HG03469 (cell line): ENCODE measurements around the gene DNAAF5.
"Not testable (repeated sequence)": the region's sequence is repeated elsewhere in the genome, so short reads cannot be mapped to it uniquely, and the experiment has no call there.

Experiments
- ATAC-seq: cut with Tn5 transposase; IDR thresholded peaks from one replicate; pipeline ENCODE4 v1.9.1; 2021; ENCODE audit warnings: mild to moderate bottlenecking, moderate library complexity, moderate number of reproducible peaks; ENCODE audit not compliant: unreplicated experiment

Gene DNAAF5

DNA sequence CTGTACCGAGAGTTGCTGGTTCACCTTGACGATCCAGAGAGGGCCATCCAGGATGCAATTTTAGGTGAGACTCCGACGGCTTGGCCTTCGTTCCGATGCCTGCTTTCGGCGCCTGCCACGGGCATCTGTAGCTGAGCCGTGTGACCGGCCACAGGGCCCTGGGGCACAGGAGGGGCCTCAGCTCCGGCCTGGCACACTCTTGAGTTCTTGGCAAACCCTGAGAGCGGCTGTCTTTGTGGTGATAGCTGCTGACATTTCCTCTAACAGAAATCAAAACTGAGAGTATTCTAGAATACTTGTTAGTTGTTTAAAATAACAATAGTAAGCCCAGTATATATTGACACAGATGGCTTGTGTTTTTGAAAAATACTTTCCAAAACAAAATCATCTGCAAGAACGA is 53.6 kb downstream of the DNAAF5 start:
- no peak for ATAC-seq

- no peak for ATAC-seq
Measured at GRCh38 chr7:780516-780915, 54.0 kb downstream of the DNAAF5 start.

DNA sequence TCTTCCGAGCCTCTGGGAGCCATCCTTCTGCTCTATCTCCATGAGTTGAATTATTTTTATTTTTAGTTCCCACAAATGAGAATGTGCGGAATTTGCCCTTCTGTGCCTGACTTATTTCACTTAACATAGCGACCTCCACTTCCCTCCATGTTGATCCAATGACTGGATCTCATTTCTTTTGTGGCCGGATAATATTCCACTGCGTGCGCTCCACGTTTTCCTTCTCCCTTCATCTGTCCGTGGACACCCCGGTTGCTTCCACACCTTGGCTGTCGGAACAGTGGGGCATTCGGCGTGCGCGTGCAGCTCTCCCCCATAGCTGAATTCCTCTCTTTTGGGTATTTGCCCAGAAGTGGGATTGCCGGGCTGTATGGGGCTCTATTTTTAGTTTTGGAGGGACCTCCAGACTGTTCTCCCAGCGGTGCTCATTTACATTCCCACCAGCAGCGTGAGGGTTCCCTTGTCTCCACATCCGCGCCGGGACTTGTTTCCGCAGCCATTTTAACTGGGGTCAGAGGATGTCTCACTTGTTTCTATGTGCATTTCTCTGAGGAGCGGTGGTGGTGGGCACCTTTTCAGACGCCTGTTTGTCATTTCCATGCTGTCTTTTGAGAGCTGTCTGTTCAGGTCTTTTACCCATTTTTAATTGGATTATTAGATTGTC is 54.8 kb downstream of the DNAAF5 start:
- no peak for ATAC-seq

- no peak for ATAC-seq
Measured at GRCh38 chr7:781936-782529, 55.5 kb downstream of the DNAAF5 start.

- no peak for ATAC-seq
Measured at GRCh38 chr7:782718-783449, 56.4 kb downstream of the DNAAF5 start.

DNA sequence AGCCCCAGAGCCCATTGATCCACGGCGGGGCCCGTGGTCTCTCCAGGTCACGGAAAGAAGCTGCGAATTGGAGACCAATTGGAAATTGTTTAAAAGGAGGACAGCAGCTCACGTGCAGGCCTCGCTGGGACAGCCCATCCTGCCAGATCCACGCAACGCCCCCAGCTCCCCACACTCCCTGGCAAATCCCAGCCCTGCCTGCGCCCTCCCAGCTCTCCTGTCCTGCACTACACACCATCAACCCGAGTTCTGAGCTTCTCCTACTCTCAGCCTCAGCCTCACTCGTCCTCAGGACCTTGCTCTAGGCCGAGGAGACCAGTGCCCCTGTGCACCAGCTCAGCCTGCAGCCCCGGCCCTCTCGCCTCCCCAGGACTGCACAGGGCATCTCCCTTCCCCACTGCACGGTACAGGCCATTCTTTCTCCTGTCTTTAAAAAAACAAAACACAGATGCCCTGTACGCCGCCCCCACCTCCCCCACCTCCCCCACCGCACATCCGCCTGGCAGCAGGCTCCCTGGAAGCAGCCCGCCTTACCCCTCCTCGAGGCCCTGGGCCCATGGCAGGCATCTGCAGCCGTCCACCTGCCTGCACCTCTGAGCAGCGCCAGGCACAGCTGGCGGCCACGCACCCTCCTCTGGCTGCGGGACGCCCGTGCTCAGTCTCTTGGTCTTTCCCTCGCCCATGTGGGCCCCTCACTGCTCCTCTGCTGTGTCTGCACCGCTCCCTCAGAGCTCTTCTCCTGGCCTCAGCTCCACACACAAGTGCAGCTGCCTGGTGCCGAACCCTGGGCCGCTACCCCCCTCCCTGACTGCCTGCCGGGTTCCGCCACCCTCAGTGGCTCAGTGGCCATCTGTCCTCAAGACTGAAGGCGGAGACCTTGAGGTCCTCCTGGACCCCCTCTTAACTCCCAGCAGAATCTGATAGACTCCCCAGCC is 57.3 kb downstream of the DNAAF5 start:
- no peak for ATAC-seq

DNA sequence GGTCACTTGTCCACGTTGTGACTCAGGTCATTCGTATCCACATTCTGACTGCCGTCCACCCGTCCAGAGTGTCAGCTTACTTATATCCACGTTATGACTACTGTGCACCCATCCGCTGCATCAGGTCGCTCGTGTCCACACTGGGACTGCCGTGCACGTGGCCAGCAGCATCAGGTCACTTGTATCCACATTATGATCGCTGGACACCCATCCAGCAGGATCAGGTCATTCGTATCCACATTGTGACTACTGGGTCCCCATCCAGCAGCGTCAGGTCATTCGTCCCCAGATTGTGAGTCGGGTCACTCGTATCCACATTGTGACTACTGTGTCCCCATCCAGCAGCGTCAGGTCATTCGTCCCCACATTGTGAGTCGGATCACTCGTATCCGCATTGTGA is 58.5 kb downstream of the DNAAF5 start:
- ATAC-seq, result no peak

DNA sequence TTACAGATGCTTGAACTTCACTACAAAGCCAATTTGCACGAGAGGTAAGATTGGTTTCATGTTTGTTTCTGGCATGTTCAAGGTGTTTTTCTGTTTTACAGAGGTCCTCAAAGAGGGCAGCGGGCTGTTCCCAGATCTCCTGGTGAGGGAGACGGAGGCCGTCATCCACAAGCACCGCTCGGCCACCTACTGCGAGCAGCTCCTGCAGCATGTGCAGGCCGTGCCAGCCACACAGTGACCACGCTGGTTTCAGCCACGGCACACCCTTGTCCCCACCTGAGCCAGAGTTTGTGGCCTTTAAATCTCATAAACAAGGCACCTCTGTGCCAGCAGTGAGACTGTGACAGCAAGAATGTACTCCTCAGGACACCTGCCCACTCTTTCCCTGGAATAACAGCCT is 58.9 kb downstream of the DNAAF5 start:
- ATAC-seq, result no peak

GRCh38 chr7:786472-787255 is 60.2 kb downstream of the DNAAF5 start:
- no peak for ATAC-seq

DNA sequence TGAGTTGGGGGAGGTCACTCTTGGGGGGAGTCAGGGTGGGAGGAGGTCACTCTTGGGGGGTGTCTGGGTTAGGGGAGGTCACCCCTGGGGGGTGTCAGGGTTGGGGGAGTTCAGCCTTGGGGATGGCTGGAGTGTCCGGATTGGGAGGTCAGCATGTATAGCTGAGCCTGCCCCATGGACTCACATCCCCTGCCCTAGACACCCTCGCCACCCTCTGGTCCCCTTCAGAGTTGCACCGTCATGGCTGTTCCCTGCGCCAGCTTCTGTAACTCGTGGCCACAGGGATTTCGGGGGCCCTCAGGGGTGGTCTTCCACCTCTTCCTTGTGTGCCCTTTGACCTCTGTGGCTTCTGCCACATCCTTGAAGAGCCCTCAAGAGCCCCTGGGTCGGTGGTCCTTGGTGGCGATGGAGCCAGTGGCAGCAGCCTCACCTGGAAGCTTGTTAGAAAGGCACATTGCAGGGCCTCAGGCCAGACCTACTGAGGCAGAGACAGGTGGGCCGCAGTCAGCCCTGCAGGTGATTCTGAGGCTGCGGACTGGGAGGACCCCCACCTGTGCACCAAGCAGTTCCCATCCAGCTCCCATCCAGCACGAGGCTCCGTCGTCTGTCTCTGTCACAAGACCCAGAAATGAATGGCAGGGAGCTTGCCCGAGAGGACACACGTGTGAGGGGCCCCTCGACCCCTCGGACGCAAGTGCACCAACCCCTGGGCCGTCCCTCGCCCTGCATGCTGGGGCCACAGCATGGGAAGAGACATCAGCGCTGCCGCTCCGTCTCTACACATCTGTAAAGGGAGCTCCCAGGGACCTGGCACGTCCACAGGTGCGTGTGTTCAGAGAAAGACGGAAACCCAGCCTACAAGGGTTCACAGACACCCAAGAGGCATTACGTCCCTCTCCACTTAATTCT is 61.1 kb downstream of the DNAAF5 start:
- ATAC-seq, result no peak

DNA sequence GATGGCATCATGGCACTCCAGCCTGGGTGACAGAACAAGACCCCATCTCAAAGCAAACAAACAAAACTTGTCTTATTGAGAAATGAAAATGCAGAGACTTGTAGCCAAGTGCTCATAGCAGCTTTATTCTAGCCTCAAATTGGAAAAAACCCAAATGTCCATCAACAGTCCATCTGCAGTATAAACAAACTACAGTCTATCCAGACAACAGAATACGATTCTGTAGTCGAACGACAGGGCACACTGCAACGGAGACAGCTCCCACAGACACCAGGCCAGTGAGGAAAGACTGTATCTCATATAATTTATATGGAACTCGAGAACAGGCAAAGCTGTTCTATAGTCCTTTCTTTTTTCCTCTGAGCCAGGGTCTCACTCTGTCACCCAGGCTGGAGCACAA is 65.0 kb downstream of the DNAAF5 start:
- ATAC-seq, result no peak

DNA sequence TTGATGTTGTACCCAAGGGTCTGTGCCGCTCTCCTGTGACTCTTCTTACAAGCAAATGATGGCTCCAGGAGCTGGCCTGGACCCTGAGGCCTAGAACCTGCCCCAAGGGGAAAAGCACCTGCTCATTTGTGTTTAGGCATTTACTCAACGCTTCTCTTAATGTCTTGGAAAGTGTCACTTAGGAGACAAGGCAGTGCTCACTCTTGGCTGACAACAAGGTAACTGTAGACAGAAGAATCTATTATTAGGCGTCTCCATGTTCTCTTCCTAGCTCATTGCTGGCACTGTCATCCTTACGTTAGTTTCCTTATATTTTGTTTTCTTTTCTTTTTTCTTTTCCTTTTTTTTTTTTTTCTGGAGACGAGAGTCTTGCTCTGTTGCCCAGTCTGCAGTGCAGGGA is 67.7 kb downstream of the DNAAF5 start:
- ATAC-seq, result no peak

DNA sequence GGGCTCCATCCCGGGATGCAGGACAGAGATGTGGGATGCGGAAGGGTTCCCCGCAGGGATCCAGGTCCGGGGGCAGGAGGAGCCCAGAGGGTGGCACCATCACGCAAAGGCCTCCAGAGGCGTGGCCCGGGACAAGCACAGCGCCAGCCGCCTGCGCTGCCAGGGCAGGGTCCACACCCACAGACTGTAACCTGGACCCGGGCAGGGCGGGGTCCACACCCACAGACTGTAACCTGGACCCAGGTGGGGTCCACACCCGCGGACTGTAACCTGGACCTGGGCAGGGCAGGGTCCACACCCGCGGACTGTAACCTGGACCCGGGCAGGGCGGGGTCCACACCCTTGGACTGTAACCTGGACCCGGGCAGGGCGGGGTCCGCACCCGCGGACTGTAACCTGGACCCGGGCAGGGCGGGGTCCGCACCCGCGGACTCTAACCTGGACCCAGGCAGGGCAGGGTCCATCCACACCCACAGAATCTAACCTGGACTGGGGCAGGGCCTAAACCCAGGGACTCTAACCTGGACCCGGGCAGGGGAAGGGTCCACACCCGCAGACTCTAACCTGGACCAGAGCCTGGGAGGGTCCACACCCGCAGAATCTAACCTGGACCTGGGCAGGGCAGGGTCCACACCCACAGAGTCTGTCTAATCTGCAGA is 68.3 kb downstream of the DNAAF5 start:
- ATAC-seq, result no peak

GRCh38 chr7:796434-797169 is 70.1 kb downstream of the DNAAF5 start:
- not testable (repeated sequence) for ATAC-seq

DNA sequence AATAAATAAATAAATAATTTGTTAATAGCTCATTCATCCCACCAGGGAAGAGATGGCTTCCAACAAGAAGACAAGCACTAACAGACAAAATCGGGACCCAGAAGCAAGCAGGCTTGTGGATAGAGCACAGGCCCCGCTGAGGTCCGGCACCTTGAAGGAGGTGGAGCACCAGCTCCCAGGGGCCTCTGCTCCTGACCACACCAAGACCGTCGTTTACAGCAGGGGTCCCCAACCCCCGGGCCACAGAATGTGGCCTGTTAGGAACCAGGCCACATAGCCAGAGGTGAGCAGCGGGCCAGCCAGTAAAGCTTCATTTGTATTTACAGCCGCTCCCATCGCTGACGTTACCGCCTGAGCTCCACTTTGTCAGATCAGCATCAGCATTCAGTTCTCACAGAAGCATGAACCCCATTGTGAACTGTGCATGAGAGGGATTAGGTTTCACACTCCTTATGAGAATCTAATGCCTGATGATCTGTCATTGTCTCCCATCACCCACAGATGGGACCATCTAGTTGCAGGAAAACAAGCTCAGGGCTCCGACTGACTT is 72.5 kb downstream of the DNAAF5 start:
- no peak for ATAC-seq

DNA sequence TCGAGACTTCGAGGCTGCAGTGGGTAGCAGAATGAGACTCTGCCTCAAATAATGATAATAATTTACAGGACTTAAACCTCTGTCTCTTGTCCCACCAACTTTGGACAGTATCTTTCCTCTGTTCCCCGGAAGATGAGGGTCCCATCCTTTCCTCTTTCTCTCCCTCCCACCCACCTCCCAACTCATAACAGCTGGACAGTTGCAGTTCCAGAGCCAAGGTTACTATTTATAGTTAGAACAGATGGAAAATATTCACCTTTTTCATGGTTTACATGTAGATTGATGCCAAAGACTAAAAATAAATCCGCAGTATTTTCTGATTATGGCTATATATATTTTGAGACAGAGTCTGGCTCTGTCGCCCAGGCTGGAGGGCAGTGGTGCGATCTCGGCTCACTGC is 74.2 kb downstream of the DNAAF5 start:
- ATAC-seq, result no peak

DNA sequence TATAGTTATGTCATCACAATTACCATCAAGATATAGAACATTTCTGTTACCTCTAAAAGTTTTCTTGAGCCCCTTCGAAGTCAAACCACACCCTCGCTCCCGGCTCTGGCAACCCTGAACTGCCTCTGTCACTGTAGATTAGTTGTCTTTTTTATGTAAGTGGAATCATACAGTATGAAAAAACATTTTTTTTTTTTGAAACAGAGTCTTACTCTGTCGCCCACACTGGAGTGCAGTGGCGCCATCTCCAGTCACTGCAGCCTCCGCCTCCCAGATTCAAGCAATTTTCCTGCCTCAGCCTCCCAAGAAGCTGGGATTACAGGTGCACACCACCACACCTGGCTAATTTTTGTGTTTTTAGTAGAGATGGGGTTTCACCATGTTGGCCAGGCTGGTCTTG is 74.9 kb downstream of the DNAAF5 start:
- not testable (repeated sequence) for ATAC-seq

GRCh38 chr7:801940-802381 is 75.5 kb downstream of the DNAAF5 start:
- ATAC-seq, result no peak
